CD14-positive monocyte (primary cell): ENCODE measurements around the gene OR8G5. TPM values are rescaled to one million over a fixed set of nuclear protein-coding genes. Genes with fewer than 3 reads are reported as not detected.
A peak's percentile ranks its signal among the peaks of the same experiment; 100 is the strongest.

Source experiments
- DNase-seq, 3 donors: peaks; one replicate each; pipeline ENCODE4 v3.0.0-alpha.2; 2011 to 2022
- H2AFZ ChIP-seq: 2 replicates; pipeline ENCODE4 v1.6.0; 2012; ENCODE audit warnings: mild to moderate bottlenecking, low read depth, low read length, inconsistent platforms; ENCODE audit not compliant: insufficient read depth, poor library complexity, severe bottlenecking
- H3K27ac ChIP-seq, 2 donors: 1 replicate in 1 of 2; 2 replicates in 1 of 2; pipeline ENCODE4 v1.5.1; 2012 to 2013; ENCODE audit warnings: low read length in 2 of 2, control low read depth in 1 of 2, inconsistent platforms in 1 of 2, low read depth in 1 of 2, mild to moderate bottlenecking in 1 of 2
- H3K27me3 ChIP-seq, 2 donors: one replicate each; pipeline versions ENCODE4 v1.6.0 to v1.6.1; 2011 to 2013; ENCODE audit warnings: low read length in 2 of 2; ENCODE audit not compliant: control insufficient read depth in 2 of 2, insufficient read depth in 2 of 2
- H3K36me3 ChIP-seq, 2 donors: replicated peaks in 1 of 2; 1 replicate in 1 of 2; 2 replicates in 1 of 2; pipeline versions ENCODE4 v1.5.1 to v1.6.1; 2012 to 2013; ENCODE audit warnings: low read length in 2 of 2, control low read depth in 1 of 2, inconsistent platforms in 1 of 2, mild to moderate bottlenecking in 1 of 2; ENCODE audit not compliant: insufficient read depth in 2 of 2, control insufficient read depth in 1 of 2
- H3K4me1 ChIP-seq, 2 donors: 1 replicate in 1 of 2; 2 replicates in 1 of 2; pipeline versions ENCODE4 v1.5.1 to v1.6.1; 2012 to 2013; ENCODE audit warnings: low read length in 2 of 2, control low read depth in 1 of 2, inconsistent platforms in 1 of 2, mild to moderate bottlenecking in 1 of 2, moderate library complexity in 1 of 2; ENCODE audit not compliant: insufficient read depth in 2 of 2, control insufficient read depth in 1 of 2
- H3K4me2 ChIP-seq: replicated peaks from 2 replicates; pipeline ENCODE3; 2012; ENCODE audit warnings: low read length, moderate library complexity, mild to moderate bottlenecking; ENCODE audit not compliant: poor library complexity, severe bottlenecking; ENCODE audit errors: extremely low read depth
- H3K4me3 ChIP-seq, 3 experiments: fragments of 200-600 bp in 1 of 3; sonication (generic) in 1 of 3; replicated peaks in 1 of 3; 1 replicate in 2 of 3; 2 replicates in 1 of 3; pipeline ENCODE4 v1.5.1; 2011 to 2013; ENCODE audit warnings: low read length in 3 of 3, mild to moderate bottlenecking in 3 of 3, control low read depth in 2 of 3, low read depth in 2 of 3, inconsistent platforms in 1 of 3, moderate library complexity in 1 of 3
- H3K79me2 ChIP-seq: 2 replicates; pipeline ENCODE4 v1.6.0; 2012; ENCODE audit warnings: mild to moderate bottlenecking, control low read depth, inconsistent platforms, low read length, moderate library complexity; ENCODE audit not compliant: insufficient read depth
- H3K9ac ChIP-seq: 2 replicates; pipeline ENCODE4 v1.6.0; 2017; ENCODE audit warnings: low read length, mild to moderate bottlenecking; ENCODE audit not compliant: insufficient read depth, poor library complexity, severe bottlenecking
- H3K9me3 ChIP-seq, 2 donors: replicated peaks in 1 of 2; 1 replicate in 1 of 2; 2 replicates in 1 of 2; pipeline versions ENCODE4 v1.5.1 to v1.6.1; 2012 to 2013; ENCODE audit warnings: low read length in 2 of 2, control low read depth in 1 of 2; ENCODE audit not compliant: control insufficient read depth in 1 of 2, insufficient read depth in 1 of 2
- H4K20me1 ChIP-seq: 2 replicates; pipeline ENCODE4 v1.6.0; 2012; ENCODE audit warnings: mild to moderate bottlenecking, low read length, control low read depth, moderate library complexity; ENCODE audit not compliant: insufficient read depth
- H3K27ac Mint-ChIP-seq, 7 donors: one replicate each; pipeline ENCODE4 v1.8.0; 2020; ENCODE audit warnings: mild to moderate bottlenecking in 7 of 7, mixed read lengths in 7 of 7, moderate library complexity in 6 of 7, inconsistent platforms in 2 of 7
- H3K27me3 Mint-ChIP-seq, 3 donors: one replicate each; pipeline ENCODE4 v1.8.0; 2021 to 2022; ENCODE audit warnings: low read depth in 3 of 3, mild to moderate bottlenecking in 3 of 3, mixed read lengths in 3 of 3, moderate library complexity in 3 of 3, inconsistent platforms in 1 of 3
- H3K36me3 Mint-ChIP-seq, 2 donors: one replicate each; pipeline ENCODE4 v1.8.0; 2020; ENCODE audit warnings: mixed read lengths in 2 of 2, inconsistent platforms in 1 of 2, mild to moderate bottlenecking in 1 of 2
- H3K4me1 Mint-ChIP-seq: one replicate; pipeline ENCODE4 v1.8.0; 2020; ENCODE audit warnings: mild to moderate bottlenecking, mixed read lengths
- H3K4me3 Mint-ChIP-seq, 2 donors: one replicate each; pipeline ENCODE4 v1.8.0; 2020; ENCODE audit warnings: mild to moderate bottlenecking in 2 of 2, mixed read lengths in 2 of 2, moderate library complexity in 1 of 2
- H3K9me3 Mint-ChIP-seq, 7 donors: one replicate each; pipeline ENCODE4 v1.8.0; 2020 to 2022; ENCODE audit warnings: mixed read lengths in 7 of 7, mild to moderate bottlenecking in 6 of 7, moderate library complexity in 6 of 7, inconsistent platforms in 2 of 7
- WGBS: methylation state at CpG from one replicate; pipeline ENCODE4 v1.1.5; 2013; ENCODE audit warnings: missing lambda C conversion rate; ENCODE audit not compliant: insufficient coverage; 5-methylcytosine and 5-hydroxymethylcytosine counted together
- intact Hi-C, 2 donors: fragments of 100-400 bp; cut with micrococcal nuclease; formaldehyde crosslinking; loops; one replicate each; pipeline versions ENCODE4 v1.15.0 to v1.15.1; 2023
- polyA minus RNA-seq: library from RNA; depleted of rRNA, polyadenylated mRNA; stranded (reverse); fragments of >200 nt; gene quantifications from 2 replicates; pipeline ENCODE4 v1.2.3, GENCODE V29; 2012
- polyA plus RNA-seq, 3 donors: library from polyadenylated mRNA; depleted of rRNA in 1 of 3; unstranded in 2 of 3; stranded (reverse) in 1 of 3; fragments of 300-500 nt in 2 of 3; fragments of >200 nt in 1 of 3; fragmentation: Illumina TruSeq in 2 of 3; gene quantifications; 1 replicate in 2 of 3; 2 replicates in 1 of 3; pipeline ENCODE4 v1.2.3, GENCODE V29; 2012 to 2021
- total RNA-seq, 12 experiments: library from RNA in 1 of 12; stranded (reverse) in 1 of 12; fragments of 120-200 nt in 1 of 12; gene quantifications; one replicate each; pipeline ENCODE4 v1.2.4 and lab custom pipeline; 2013 to 2026; ENCODE audit warnings: mixed read lengths in 6 of 12, inconsistent platforms in 1 of 12
- TF ChIP-seq, protein P1 (sequence below): fragments of 200-600 bp; IDR thresholded peaks from one replicate; pipeline ENCODE4 v1.8.0; 2022; ENCODE audit warnings: antibody characterized with exemption, mild to moderate bottlenecking

The OR8G5 gene, protein sequence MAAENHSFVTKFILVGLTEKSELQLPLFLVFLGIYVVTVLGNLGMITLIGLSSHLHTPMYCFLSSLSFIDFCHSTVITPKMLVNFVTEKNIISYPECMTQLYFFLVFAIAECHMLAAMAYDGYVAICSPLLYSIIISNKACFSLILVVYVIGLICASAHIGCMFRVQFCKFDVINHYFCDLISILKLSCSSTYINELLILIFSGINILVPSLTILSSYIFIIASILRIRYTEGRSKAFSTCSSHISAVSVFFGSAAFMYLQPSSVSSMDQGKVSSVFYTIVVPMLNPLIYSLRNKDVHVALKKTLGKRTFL
- not detected for total RNA-seq (2013)
- polyA plus RNA-seq (not detected), polyA minus RNA-seq (not detected in 2 replicates), total RNA-seq (lab: John Stamatoyannopoulos, UW) (0 to 0.92 (median 0.06) reads per million in 11 experiments)

DNA sequence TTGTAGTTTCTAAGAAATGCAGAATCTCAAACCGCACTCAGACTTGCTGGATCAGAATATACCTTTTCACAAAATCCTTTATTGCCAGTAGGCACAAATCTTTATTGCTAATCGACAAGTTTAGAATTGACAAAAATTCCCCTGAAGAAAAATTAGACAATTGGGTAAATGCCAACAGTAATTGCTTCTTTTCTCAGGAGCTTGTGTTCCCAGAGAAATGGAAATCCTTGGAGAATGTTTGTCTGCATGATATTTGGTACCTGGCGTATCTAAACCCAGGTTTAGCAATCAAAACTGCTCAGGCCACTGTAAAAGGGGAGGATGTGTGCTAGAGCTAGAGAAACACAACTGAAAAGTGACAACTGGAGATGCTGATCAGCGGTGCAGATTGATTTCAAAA lies at the start of gene OR8G5:
TSS of gene OR8G5 (plus strand) at position 301 of the 400 bp plus-strand sequence. CDS start 8,556 bp downstream, outside the sequence.
- Histone ChIP-seq H3K36me3 (no peaks in the 10 kb centered on the region), H3K4me2 (no peak within 1 kb of the TSS), H3K9ac (no peak within 1 kb of the TSS), H3K79me2 (no peaks in the 10 kb centered on the region), H3K27me3 (no peaks in the 10 kb centered on the region), H3K4me1 (no peaks in the 10 kb centered on the region), H4K20me1 (no peaks in the 10 kb centered on the region), H3K9me3 (no peaks in the 10 kb centered on the region), H2AFZ (no peak within 1 kb of the TSS), H3K27ac (no peak within 1 kb of the TSS), H3K4me3 (no peak within 1 kb of the TSS)
- 70% methylated on average over 3 of the region's 4 CpGs for WGBS
- TF ChIP-seq, protein P1, sequence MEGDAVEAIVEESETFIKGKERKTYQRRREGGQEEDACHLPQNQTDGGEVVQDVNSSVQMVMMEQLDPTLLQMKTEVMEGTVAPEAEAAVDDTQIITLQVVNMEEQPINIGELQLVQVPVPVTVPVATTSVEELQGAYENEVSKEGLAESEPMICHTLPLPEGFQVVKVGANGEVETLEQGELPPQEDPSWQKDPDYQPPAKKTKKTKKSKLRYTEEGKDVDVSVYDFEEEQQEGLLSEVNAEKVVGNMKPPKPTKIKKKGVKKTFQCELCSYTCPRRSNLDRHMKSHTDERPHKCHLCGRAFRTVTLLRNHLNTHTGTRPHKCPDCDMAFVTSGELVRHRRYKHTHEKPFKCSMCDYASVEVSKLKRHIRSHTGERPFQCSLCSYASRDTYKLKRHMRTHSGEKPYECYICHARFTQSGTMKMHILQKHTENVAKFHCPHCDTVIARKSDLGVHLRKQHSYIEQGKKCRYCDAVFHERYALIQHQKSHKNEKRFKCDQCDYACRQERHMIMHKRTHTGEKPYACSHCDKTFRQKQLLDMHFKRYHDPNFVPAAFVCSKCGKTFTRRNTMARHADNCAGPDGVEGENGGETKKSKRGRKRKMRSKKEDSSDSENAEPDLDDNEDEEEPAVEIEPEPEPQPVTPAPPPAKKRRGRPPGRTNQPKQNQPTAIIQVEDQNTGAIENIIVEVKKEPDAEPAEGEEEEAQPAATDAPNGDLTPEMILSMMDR, result no peak
- intact Hi-C loops, result no loop called here
- Mint-ChIP-seq H3K27ac (no peak within 1 kb of the TSS), H3K9me3 (peaks cover 0 to under 1% (median 0%) of the 10 kb centered on the region in 7 donors), H3K27me3 (no peaks in the 10 kb centered on the region), H3K4me1 (no peaks in the 10 kb centered on the region), H3K4me3 (no peak within 1 kb of the TSS), H3K36me3 (no peaks in the 10 kb centered on the region)
- no peak for DNase-seq

DNA sequence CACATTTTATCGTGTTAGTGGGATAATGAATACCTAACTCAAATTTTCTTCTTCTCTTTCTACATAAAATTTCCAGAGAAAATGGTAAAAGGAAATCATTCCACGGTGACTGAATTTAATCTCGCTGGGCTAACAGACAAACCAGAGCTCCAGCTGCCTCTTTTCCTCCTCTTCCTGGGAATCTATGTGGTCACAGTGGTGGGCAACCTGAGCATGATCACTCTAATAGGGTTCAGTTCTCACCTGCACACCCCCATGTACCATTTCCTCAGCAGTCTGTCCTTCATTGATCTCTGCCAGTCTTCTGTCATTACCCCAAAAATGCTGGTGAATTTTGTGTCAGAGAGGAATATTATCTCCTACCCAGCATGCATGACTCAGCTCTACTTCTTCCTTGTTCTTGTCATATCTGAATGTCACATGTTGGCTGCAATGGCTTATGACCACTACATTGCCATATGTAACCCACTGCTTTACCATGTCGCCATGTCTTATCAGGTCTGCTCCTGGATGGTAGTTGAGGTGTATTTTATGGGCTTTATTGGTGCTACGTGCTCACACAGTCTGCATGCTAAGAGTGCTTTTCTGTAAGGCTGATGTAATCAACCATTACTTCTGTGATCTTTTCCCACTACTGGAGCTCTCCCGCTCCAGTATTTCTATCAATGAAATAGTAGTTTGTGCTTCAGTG lies 48.9 kb upstream of the OR8G5 start:
- H3K27ac Mint-ChIP-seq, result peak overlapping the region in 6 of 7 donors; percentile 14 to 73 (median 50)

More for the DNA sequence above, 48.9 kb upstream of the OR8G5 start:
- TF ChIP-seq, protein P1, result no peak
- Mint-ChIP-seq H3K4me3 (no peak overlapping the region), H3K9me3 (peaks cover 0 to 2% (median 0%) of the 10 kb centered on the region in 7 donors), H3K36me3 (no peaks in the 10 kb centered on the region), H3K27me3 (peaks cover 0 to 5% (median 0%) of the 10 kb centered on the region in 3 donors), H3K4me1 (peaks cover 8% of the 10 kb centered on the region)
- no peaks in the 10 kb centered on the region for H3K79me2 ChIP-seq
- H3K27me3 ChIP-seq, result no peaks in the 10 kb centered on the region
- H3K36me3 ChIP-seq, result no peaks in the 10 kb centered on the region
- H3K4me2 ChIP-seq, result no peak overlapping the region
- peaks cover 0 to 2% of the 10 kb centered on the region in 2 donors for H3K4me1 ChIP-seq
- no CpG with 5 or more reads among the region's 6 CpGs for WGBS
- intact Hi-C loops, result no loop called here
- peak; percentile 27 to 58 (median 39) for DNase-seq
- no peak overlapping the region for H3K4me3 ChIP-seq
- no peak overlapping the region for H3K27ac ChIP-seq
- no peaks in the 10 kb centered on the region for H3K9me3 ChIP-seq
- no peaks in the 10 kb centered on the region for H4K20me1 ChIP-seq
- H2AFZ ChIP-seq, result peak overlapping the region; percentile 39
- H3K9ac ChIP-seq, result no peak overlapping the region
